ENCODE results near the gene PRC1.

Gene PRC1

DNA sequence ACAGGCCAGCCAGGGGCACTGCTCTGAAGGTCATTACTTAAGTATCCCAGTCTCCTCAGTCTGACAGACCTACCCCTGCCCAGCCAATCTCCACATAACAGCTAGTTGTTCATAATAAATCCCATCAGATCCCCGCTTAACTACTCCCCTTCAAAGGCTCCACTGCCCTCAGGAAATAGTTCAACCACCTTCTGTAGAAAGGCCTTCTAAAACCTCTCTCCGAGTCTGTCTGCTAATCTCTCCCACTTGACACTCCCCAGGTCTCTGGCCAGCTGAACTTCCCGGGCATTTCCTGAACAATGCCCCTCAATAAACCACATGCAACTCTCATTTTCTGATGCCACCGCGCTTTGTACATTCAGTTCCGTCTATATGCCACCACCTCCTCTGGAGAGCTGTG lies 6.0 kb downstream of the PRC1 start:
- DNase-seq, result no peak

DNA sequence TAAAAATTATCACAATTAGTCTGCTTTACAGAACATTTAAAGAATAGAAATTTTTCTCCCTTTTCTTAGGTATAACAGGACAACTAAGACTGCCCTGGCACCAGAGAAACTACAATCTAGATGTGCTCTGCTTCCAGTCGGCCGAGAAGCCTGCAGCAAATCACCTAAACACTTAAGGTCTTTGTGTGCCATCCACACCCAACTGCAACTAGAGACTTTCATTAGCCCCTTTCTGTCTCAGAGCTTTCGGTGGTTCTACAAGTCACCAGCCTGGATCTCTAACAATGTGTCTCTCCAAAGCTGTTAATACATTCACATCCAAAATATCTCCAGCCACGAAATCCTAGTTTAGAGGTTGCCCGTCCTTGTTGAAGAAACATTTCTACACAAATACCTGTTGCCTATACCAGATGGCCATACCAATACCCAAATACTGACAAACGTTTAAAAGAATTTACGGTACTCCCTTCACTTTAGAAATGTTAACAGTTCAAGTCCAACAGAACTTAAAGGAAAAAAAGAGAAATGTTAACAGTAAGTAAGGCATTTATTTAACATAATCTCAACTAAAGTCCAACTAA lies 6.7 kb downstream of the PRC1 start:
- DNase-seq, result no peak

DNA sequence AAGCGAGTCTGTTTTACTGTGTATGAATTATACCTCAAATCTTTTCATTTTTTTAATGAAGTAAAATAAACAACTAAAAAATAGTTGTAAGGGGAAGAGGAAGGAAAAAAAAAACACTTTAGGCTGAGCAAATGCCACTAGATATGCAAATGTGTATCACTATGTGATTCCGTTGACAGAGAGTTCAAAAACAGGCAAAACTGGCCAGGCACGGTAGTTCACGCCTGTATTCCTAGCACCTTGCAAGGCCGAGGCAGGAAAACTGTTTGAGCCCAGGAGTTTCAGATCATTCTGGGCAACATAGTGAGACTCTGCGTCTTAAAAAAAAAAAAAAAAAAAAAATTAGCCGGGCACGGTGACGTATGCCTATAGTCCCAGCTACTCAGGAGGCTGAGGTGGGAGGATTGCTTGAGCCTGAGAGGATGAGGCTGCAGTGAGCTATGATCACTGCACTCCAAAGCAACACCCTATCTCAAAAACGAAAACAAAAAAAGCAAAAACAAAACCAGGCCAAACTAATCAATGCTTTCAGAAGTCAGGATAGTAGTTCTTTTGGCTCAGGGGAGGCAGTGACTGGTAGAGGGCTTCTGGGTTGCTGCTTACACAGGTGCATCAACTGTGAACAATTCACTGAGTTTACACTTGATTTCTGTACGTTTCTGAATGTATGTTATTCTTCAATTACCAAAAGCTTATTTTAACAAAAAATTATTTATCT lies 7.4 kb downstream of the PRC1 start:
- no peak for DNase-seq

DNA sequence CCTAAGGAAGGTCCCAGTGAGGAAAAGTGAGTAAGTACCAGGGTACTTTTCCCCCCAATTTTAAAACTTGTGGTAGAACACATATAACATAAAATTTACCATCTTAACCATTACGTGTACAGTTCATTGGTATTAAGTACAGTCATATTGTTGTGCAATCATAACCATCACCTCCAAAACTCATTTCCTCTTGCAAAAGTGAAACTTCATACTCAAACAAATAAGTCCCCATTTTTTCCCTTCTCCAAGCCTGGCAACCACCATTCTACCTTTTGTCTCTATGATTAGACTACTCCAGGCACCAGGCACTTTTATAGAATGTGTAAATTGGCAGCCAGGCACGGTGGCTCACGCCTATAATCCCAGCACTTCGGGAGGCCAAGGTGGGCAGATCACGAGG lies 12.2 kb downstream of the PRC1 start:
- DNase-seq, result no peak

DNA sequence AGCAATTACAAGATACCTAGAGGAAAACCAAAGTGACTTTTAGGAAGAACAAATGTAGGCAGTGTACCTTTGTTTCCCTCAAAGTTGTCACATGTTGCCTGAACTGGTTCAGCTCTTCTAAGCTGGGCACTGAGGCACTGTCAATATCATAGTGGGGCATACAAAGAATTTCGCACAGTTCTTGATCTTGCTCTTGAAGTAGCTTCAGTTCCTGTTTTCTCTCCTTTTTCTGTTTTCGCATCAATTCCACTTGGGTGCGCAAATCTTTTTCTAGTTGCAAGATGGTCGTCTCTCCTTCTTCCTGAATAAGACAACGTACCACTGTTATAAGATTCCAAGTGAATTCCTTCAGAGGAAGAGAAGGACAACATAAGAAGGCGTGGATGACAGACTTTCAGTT lies 12.7 kb downstream of the PRC1 start:
- no peak for DNase-seq

DNA sequence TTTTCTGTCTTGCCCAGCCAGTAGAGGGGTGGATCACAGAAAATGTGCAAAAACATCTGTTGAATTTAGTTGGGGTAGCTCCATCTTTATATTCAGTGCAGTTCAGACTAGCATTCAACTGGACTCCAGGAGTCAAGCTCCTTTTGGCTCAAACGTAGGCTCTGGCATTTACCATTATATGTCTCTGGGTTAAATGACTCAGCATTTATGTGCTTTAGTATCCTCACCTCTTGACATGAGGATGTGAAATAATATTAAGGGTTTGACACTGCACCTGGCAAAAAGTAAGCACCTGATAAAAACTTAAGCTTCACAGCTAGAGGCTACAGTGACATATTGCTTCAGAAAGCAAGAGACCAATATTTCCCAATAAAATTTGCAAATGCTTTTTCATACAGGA lies 14.8 kb downstream of the PRC1 start:
- DNase-seq, result no peak

DNA sequence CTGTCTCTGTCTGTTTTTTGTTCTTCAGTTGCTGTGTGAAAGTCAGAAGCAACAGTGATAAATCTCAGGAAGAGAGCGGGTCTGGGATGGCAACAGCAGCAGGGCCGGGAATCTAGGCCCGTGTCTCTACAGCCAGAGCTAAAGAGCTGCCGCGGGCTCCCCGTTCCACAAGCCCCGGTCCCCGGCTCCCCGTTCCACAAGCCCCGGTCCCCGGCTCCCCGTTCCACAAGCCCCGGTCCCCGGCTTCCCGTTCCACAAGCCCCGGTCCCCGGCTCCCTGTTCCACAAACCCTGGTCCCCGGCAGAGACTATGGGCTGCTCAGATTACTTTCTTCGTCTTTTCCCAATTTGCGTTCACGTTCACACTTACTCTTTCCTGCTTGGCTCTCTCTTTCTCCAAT lies 20.1 kb downstream of the PRC1 start:
- no peak for DNase-seq

DNA sequence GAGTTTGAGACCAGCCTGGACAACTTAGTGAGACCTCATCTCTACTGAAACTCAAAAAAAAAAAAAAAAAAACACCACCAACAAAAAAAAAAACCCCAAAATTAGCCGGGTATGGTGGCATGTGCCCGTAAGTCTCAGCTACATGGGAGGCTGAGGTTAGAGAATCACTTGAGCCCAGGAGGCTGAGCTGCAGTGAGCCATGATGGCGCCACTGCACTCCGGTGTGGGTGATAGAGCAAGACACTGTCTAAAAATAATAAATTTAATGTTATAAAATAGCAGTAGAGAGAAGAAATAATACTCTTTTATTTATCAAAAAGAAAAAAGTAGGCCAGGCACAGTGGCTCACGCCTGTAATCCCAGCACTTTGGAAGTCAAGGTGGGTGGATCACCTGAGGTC lies 22.2 kb downstream of the PRC1 start:
- DNase-seq, result no peak

DNA sequence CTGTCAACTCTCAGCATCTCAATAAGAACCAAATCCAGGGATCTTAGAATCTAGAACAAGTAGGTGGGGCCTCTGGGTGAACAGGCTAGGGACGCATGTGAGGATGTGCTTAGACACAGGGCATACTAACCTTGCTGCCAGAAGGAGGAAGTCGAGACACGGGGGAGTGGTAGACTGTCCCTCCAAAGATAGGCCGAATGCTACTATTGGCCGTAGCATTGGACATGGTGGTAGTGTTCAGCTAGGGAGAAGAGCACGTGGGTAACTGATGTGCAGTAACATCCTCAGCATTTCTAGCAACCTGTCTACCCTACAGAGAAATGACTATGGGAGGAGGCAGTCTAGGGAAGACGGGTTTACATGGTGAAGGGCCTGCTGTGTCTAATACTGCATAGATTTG lies 24.1 kb downstream of the PRC1 start:
- DNase-seq, result no peak

DNA sequence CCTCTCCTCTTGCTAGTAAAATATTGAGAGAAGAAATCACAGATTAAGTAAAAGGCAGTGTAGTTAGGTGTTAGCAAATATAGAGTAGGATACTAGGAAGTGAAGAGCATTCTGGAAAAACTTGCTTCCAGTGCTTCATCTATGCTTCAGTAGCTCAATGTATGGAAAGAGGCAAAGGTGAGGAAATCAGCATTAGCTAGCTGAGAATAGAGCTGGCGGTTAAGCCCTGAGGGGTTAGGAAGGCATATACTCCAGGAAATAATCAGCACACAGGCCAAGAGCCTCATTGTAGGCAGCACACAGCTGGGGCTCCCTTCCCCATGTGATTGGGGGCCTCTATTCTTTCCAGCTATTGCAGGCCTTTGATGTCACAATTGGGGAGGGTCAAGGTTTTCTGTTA lies 25.9 kb downstream of the PRC1 start:
- DNase-seq, result no peak

DNA sequence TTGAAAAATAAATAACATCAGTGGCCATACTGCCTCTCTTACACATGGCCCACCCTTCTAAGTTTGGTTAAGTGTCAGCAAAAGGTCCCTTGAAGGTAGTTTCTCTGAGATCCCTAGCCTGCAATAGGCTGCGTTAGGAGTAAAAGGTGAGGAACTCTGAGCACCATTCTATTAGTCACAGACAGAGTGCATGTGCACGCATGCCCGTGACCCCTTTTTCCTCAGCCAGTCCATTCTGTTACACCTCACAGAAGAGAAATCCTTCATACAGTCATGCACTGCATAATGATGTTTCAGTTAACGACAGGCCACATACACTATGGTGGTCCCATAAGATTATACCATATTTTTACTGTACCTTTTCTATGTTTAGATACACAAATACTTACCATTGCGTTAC lies 27.1 kb downstream of the PRC1 start:
- no peak for DNase-seq

DNA sequence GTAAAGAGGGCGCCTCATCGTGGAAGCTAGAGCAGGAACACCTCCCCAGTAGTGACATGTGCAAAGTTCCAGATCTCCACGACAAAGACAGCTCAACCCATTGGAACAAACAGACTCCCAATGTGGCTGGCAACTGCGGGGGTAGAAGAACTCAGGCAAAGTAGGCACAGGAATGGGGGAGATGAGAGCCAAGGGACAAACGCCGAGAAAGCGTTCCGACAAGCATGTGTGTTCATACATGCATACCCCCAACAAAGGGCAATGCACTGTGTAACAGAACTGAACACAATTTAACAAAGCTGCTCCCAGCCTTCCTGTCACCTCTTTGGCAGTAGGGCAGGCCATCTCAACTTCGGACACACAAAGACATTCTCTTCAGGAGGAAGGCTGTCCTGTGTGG lies 28.1 kb downstream of the PRC1 start:
- no peak for DNase-seq

DNA sequence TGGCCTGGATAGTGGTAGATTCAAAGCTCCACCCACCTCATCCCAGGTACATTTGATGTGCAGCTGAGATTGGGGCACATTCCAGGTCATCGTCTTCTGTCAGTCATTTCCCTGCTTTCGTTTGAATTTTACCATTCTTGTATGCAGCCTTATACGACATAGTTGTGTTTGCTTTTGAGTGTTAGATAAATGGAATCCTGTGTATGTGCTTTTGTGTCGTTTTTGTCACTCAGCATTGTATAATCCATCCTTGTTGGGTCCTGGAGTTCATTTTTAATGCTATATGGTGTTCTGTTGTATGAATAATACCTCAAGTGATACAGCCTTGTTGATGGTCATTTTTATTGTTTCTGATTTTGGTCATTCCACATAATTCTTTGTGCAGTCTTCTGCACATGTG lies 32.3 kb downstream of the PRC1 start:
- DNase-seq, result no peak

DNA sequence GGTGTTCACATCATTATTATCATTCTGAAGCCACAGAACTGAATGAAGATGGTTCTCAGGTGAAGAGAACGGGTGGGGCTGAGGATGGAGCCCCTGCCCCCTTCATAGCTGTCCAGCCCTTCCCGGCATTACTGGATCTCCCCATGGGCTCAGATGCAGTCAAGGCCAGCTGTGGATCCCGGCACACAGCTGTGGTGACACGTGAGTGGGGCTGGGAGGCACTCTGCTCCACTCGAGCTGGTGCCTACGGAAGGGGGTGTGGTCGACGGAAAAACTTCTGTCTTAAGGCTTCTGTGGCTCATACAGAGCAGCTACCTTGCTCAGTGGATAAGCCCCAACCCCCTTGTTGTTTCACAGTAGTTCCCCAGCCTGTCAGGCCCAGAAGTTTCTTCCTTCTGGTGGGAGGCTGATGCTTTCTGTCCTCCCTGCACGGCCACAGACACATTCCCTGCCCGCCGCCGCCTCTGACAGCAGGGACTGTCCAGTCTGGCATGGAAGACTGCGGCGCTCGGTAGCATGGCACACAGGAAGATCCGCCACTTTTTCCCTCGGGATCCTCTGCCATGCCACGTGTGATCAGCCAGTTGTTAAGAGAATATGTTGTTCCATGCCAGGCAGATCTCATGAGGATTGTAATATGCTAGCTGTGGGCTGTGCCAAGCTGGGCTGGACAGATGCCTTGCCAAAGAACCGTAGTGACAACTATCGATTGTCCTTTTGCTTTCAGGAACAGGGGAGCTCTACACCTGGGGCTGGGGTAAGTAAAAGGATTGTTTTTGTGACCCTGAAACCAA lies 33.8 kb downstream of the PRC1 start:
- no peak for DNase-seq

DNA sequence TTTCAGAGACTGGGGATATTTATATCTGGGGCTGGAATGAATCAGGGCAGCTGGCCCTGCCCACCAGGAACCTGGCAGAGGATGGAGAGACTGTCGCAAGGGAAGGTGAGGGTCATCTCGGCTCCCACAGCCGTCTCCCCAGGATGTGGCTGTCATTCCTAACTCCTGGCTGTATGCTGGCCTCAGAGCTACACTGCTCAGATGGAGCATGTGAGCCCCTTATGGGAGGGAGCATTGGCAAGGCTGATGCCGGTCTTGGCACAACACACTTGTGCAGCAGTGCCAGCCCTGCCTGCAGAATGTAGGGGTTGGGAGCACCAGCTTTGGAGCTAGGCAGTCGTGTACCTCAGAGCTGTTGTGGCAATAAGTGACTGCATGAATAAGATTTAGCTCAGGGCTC lies 34.4 kb downstream of the PRC1 start:
- no peak for DNase-seq

DNA sequence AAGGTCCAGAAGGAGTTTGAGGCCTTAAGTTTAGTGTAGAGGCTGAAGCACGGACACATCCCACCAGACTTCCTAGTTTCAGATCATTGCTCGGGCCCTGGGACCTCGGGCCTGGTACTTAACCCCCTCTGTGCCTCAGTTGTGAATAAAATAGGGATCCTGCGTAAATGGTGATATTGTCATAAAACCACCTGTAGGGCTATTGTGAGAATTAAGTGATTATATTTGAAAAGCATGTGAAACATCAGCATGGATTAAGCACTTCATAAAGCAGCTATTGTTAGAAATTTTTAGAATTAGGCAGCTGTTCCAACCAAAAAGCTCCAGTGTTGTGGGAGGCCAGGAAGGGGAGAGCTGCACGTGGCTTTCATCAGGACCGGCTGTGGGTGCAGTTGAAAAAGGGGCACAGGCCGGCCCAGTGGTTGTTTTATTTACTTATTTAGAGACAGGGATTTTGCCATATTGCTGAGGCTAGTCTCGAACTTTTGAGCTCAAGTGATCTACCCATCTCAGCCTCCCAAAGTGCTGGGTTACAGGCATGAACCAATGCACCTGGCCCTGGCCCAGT lies 35.2 kb downstream of the PRC1 start:
- no peak for DNase-seq

DNA sequence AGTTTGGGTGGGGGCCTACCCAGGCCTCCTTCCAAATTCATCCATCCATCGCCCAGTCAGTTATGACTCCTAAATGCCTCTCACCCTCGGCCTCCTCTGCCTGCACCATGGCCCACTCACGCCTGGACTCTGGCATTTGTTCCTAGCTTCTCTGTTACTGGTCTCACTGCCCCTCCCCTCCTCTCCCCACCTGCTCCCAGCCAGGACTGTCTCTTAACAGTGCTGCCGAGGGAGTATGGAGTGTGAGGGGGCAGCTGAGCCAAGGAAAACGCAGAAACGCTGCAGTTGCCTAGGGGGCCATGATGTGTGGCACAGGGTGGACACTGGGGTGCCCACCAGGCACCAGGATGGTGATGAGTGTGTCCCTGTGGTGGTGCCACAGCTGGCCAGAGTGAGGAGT lies 36.5 kb downstream of the PRC1 start:
- DNase-seq, result no peak

DNA sequence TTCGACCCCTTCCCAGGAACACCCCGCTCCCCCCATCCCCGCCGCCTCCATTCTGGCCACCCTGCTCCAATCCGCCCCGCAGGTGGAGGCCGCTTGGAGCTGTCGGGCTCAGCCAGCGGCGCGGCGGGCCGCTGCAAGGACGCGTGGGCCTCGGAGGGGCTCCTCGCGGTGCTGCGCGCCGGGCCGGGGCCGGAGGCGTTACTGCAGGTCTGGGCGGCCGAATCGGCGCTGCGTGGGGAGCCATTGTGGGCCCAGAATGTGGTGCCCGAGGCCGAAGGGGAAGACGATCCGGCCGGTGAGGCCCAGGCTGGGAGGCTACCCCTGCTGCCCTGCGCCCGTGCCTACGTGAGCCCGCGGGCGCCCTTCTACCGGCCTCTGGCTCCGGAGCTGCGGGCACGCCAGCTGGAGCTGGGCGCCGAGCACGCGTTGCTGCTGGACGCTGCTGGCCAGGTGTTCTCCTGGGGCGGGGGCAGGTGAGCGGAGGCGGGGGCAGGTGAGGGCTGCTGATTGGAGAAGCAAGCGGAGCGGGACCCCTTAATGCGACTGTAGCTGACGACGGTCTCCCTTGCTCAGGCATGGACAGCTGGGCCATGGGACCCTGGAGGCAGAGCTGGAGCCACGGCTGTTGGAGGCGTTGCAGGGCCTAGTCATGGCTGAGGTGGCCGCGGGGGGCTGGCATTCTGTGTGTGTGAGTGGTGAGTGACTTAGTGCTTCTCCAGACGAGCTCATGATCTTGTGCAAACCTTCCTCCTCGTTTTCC lies 37.1 kb downstream of the PRC1 start:
- no peak for DNase-seq

DNA sequence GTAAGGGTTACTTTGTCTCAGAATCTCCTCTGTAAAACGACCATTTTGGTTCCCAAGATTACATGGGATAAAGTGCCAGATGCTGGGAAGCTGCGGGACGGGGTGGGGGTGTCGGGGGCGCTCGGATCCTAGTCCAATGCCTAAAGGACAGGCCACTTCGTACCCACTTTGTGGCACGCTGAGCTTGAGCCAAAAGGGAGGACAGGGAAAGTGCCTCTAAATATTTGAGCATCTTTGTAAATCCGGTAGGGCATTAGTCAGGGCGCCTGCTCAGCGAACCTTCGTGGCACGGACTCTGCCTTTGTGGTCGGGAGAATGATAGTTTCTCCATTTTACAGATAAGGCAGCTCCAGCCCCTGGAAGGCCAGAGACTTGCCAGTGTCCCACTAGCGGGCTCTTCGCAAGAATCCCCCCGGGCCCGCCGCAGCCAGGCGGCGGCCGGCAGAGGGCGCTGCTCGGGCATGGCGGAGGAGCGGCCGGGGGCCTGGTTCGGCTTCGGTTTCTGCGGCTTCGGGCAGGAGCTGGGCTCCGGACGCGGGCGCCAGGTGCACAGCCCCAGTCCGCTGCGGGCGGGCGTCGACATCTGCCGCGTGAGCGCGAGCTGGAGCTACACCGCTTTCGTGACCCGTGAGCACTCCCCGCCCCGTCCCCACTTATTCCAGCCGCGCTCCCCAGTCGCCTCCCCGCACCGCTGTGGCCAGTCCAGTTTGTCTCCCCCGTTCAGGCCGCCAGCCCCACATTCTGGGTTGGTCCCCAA lies 37.9 kb downstream of the PRC1 start:
- peak; percentile 68 to 72 for DNase-seq

DNA sequence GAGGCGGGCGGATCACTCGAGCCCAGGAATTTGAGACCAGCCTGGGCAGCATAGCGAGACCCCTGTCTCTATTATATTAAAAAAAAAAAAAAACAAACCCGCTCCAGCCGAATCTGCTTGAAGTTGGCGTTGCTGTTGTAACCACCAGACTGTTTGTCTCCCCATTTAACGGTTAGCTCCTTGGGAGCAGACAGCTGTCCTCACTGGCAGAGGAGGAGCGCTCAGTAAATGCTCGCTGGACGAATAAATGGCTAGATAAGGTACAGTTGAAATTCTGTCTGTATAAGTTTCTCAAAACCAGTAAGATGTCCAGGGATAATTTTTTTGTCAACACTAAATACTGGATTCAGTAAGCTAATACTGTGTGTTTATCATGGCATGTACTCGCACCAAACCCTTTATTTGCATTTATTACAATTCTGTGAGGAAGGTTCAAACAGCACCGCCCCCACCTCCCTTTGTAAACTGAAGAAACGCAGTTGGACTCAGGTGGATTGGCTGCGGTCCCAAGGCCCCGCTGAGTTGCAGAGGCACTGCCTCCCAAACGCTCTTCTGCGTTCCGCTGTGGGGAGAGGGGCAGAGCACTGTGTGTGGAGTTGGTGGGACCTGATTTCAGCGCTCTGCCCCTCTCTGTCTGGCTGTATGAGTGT lies 38.6 kb downstream of the PRC1 start:
- no peak for DNase-seq

DNA sequence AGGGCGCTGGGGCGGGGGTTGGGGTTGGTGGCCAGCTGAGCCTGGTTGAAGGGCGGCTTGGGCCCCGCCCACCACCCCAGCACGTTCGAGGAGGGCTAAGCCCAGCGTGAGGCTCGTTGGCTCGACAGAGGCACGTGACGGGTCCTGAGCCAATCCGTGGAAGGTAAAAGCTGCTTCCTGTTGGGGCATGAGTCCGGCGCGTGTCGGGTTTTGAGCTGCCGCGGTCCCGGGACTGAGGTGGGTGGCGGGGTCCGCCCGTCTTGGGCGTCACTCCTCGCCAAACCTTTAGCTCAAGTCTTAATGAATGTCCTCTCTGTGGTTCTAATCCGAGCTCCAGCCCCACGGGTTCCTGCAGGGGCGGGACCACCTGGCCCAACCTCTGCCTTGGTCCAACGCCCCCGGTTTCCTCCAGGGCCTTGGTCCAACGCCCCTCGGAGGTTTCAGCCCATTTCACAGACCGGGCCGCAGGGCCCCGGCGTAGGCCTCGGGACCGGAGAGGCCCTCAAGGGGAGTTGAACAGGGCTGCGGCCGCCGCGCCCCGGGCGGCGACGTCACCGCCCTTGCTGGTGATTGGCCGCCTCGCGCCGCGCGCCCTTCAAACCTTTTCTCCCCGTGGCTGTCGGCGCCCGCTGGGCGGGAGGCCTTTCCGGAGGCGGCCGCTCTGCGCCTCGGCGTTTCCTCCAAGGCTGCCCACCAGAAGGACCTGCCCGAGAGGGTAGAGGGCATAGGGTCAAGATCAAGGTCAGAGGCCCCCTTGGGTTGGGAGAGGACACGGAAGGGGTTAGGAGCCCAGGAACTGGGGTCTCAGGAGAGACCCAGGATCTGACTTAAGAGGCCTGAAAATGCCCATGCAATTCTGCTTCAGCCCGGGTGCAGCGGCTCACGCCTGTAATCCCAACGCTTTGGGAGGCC lies 39.4 kb downstream of the PRC1 start, which contains the start of gene RCCD1:
RCCD1 (plus strand) TSS at position 173 of the 912 bp plus-strand sequence. CDS start 1,851 bp downstream, outside the sequence.
- peak; percentile 90 to 91 for DNase-seq
